ENCODE measurements around the gene TAB2. TPM values are rescaled to one million over a fixed set of nuclear protein-coding genes. Genes with fewer than 3 reads are reported as not detected.

TAB2 gene
- polyA plus RNA-seq, 3 donors: 3.1 to 32.0 (median 6.0) TPM

GRCh38 chr6:149409617-149410016 lies 92.1 kb downstream of the TAB2 start:
- DNase-seq: no peak
- H3K4me2 ChIP-seq (replicated peaks; ENCODE audit: extremely low read depth, low read length, poor library complexity, severe bottlenecking): no peak overlapping the region
- H3K27me3 ChIP-seq (ENCODE audit: control insufficient read depth in 2 of 2, insufficient read depth in 2 of 2, low read length in 2 of 2): no peaks in the 10 kb centered on the region
- intact Hi-C loops (cut with micrococcal nuclease): no loop called here
- H3K4me3 ChIP-seq (replicated peaks in 1 of 3; ENCODE audit: low read depth in 2 of 3, low read length in 3 of 3): no peak overlapping the region
- peaks cover 29% of the 10 kb centered on the region for H4K20me1 ChIP-seq (ENCODE audit: insufficient read depth, low read length)
- no peaks in the 10 kb centered on the region for H3K9me3 Mint-ChIP-seq
- peaks cover 10 to 16% of the 10 kb centered on the region in 2 donors for H3K4me1 ChIP-seq (ENCODE audit: control insufficient read depth in 1 of 2, insufficient read depth in 2 of 2, low read length in 2 of 2)
- peaks cover 37 to 68% of the 10 kb centered on the region in 2 donors for H3K36me3 ChIP-seq (replicated peaks in 1 of 2; ENCODE audit: control insufficient read depth in 1 of 2, insufficient read depth in 2 of 2, low read length in 2 of 2)
- H3K9me3 ChIP-seq (replicated peaks in 1 of 2; ENCODE audit: control insufficient read depth in 1 of 2, insufficient read depth in 1 of 2, low read length in 2 of 2): no peaks in the 10 kb centered on the region
- H3K79me2 ChIP-seq (ENCODE audit: insufficient read depth, low read length): peaks cover 12% of the 10 kb centered on the region
- no peak for TF ChIP-seq CTCF (IDR thresholded peaks at IDR 0.05)
- no peak overlapping the region for H3K4me3 Mint-ChIP-seq
- peaks cover 35 to 55% of the 10 kb centered on the region in 2 donors for H3K36me3 Mint-ChIP-seq
- no peaks in the 10 kb centered on the region for H3K27me3 Mint-ChIP-seq (ENCODE audit: low read depth in 3 of 3)
- H3K9ac ChIP-seq (ENCODE audit: insufficient read depth, low read length, poor library complexity, severe bottlenecking): no peak overlapping the region
- no peak overlapping the region for H3K27ac ChIP-seq (ENCODE audit: low read depth in 1 of 2, low read length in 2 of 2)
- H3K4me1 Mint-ChIP-seq: peaks cover 22% of the 10 kb centered on the region
- WGBS (ENCODE audit: insufficient coverage): 100% methylated on average over 1 of the region's 3 CpGs
- no peak overlapping the region for H3K27ac Mint-ChIP-seq
- no peak overlapping the region for H2AFZ ChIP-seq (ENCODE audit: insufficient read depth, low read depth, low read length, poor library complexity, severe bottlenecking)

- H3K27me3 Mint-ChIP-seq (ENCODE audit: low read depth in 3 of 3): no peaks in the 10 kb centered on the region
- H3K36me3 Mint-ChIP-seq: peaks cover 27 to 47% of the 10 kb centered on the region in 2 donors
- H3K9me3 ChIP-seq (replicated peaks in 1 of 2; ENCODE audit: control insufficient read depth in 1 of 2, insufficient read depth in 1 of 2, low read length in 2 of 2): no peaks in the 10 kb centered on the region
- peaks cover 12% of the 10 kb centered on the region for H3K79me2 ChIP-seq (ENCODE audit: insufficient read depth, low read length)
- DNase-seq: no peak
- H3K4me2 ChIP-seq (replicated peaks; ENCODE audit: extremely low read depth, low read length, poor library complexity, severe bottlenecking): no peak overlapping the region
- peaks cover 37 to 61% of the 10 kb centered on the region in 2 donors for H3K36me3 ChIP-seq (replicated peaks in 1 of 2; ENCODE audit: control insufficient read depth in 1 of 2, insufficient read depth in 2 of 2, low read length in 2 of 2)
- TF ChIP-seq CTCF (IDR thresholded peaks at IDR 0.05): no peak
- H3K27me3 ChIP-seq (ENCODE audit: control insufficient read depth in 2 of 2, insufficient read depth in 2 of 2, low read length in 2 of 2): no peaks in the 10 kb centered on the region
- no peak overlapping the region for H3K4me3 ChIP-seq (replicated peaks in 1 of 3; ENCODE audit: low read depth in 2 of 3, low read length in 3 of 3)
- H3K9me3 Mint-ChIP-seq: peaks cover 0 to 2% (median 0%) of the 10 kb centered on the region in 7 donors
- H3K4me3 Mint-ChIP-seq: no peak overlapping the region
- peaks cover 7 to 11% of the 10 kb centered on the region in 2 donors for H3K4me1 ChIP-seq (ENCODE audit: control insufficient read depth in 1 of 2, insufficient read depth in 2 of 2, low read length in 2 of 2)
- intact Hi-C loops (cut with micrococcal nuclease): no loop called here
- H3K27ac ChIP-seq (ENCODE audit: low read depth in 1 of 2, low read length in 2 of 2): no peak overlapping the region
- no peak overlapping the region for H2AFZ ChIP-seq (ENCODE audit: insufficient read depth, low read depth, low read length, poor library complexity, severe bottlenecking)
- no peak overlapping the region for H3K9ac ChIP-seq (ENCODE audit: insufficient read depth, low read length, poor library complexity, severe bottlenecking)
- H3K27ac Mint-ChIP-seq: no peak overlapping the region
- H3K4me1 Mint-ChIP-seq: peaks cover 12% of the 10 kb centered on the region
- peaks cover 20% of the 10 kb centered on the region for H4K20me1 ChIP-seq (ENCODE audit: insufficient read depth, low read length)
Measured at GRCh38 chr6:149410557-149410956, 93.0 kb downstream of the TAB2 start.
